ENCODE data around the gene NOX5.

- TF ChIP-seq CTCF (IDR thresholded peaks at IDR 0.05) = no peak
- no peak for TF ChIP-seq POLR2A (IDR thresholded peaks at IDR 0.05)
Observed at GRCh38 chr15:69060041-69060481, 45.6 kb downstream of the NOX5 start.

Data from esophagus squamous epithelium (tissue), 4 donors.